Gastrocnemius medialis (tissue), 4 donors: ENCODE measurements around the gene ITGA5. TPM values are rescaled to one million over a fixed set of nuclear protein-coding genes. Genes with fewer than 3 reads are reported as not detected.

Experiments
- ATAC-seq, 2 donors: fragments of 150-250 bp; one replicate each; pipeline ENCODE4 v1.9.1; 2016
- DNase-seq, 2 donors: peaks; one replicate each; pipeline ENCODE4 v3.0.0-alpha.2; 2019
- H3K27ac ChIP-seq, 4 donors: fragments of 200-600 bp; sonication (generic); 1 replicate in 1 of 4; 2 replicates in 3 of 4; pipeline ENCODE4 v1.5.1; 2016 to 2018; ENCODE audit warnings: mild to moderate bottlenecking in 2 of 4, moderate library complexity in 1 of 4
- H3K27me3 ChIP-seq, 3 donors: fragments of 200-600 bp; sonication (generic) in 2 of 3; 1 replicate in 1 of 3; 2 replicates in 2 of 3; pipeline versions ENCODE4 v1.5.1 to v1.6.0; 2016 to 2019; ENCODE audit warnings: mild to moderate bottlenecking in 1 of 3, moderate library complexity in 1 of 3
- H3K36me3 ChIP-seq, 2 donors: fragments of 200-600 bp; sonication (generic) in 1 of 2; one replicate each; pipeline ENCODE4 v1.5.1; 2017 to 2018
- H3K4me1 ChIP-seq, 2 donors: fragments of 200-600 bp; sonication (generic) in 1 of 2; one replicate each; pipeline ENCODE4 v1.5.1; 2016 to 2017; ENCODE audit warnings: mild to moderate bottlenecking in 2 of 2
- H3K4me3 ChIP-seq, 4 donors: fragments of 200-600 bp; sonication (generic) in 3 of 4; 1 replicate in 1 of 4; 2 replicates in 3 of 4; pipeline ENCODE4 v1.5.1; 2016 to 2019; ENCODE audit warnings: mild to moderate bottlenecking in 2 of 4
- H3K9me3 ChIP-seq, 3 donors: fragments of 200-600 bp; sonication (generic) in 2 of 3; 1 replicate in 1 of 3; 2 replicates in 2 of 3; pipeline ENCODE4 v1.5.1; 2016 to 2019
- CTCF ChIP-seq, 5 experiments: fragments of 450-650 bp in 3 of 5; fragments of 200-600 bp in 2 of 5; sonication (generic) in 2 of 5; IDR thresholded peaks in 4 of 5; conservative IDR thresholded peaks in 1 of 5; 1 replicate in 4 of 5; 2 replicates in 1 of 5; pipeline ENCODE4 v1.5.1; 2016 to 2019; ENCODE audit warnings: antibody characterized with exemption in 5 of 5, mild to moderate bottlenecking in 3 of 5, moderate library complexity in 3 of 5
- POLR2A ChIP-seq, 2 donors: fragments of 450-650 bp; IDR thresholded peaks; one replicate each; pipeline ENCODE4 v1.6.1; 2017; ENCODE audit warnings: antibody characterized with exemption in 2 of 2, mild to moderate bottlenecking in 2 of 2, moderate library complexity in 2 of 2
- in situ Hi-C, 4 donors: fragments of 200-750 bp; cut with MboI; loops; one replicate each; pipeline versions ENCODE4 v1.15.0 to v1.8.0; 2017; ENCODE audit warnings: low sequenced_read_pairs in 4 of 4
- intact Hi-C: fragments of 100-400 bp; cut with DNase I; formaldehyde crosslinking; loops from one replicate; pipeline ENCODE4 v1.15.1; 2023; ENCODE audit warnings: low total_unique reads
- total RNA-seq, 4 donors: library from RNA; depleted of rRNA; stranded (reverse); fragments of >200 nt; gene quantifications; one replicate each; pipeline versions ENCODE4 v1.1.0 to v1.2.3, GENCODE V29; 2016

Gene ITGA5
- total RNA-seq, 4 donors from 2014 or later, result 26.5 to 34.1 (median 30.9) TPM

GRCh38 chr12:54352022-54352531 lies 67.0 kb downstream of the ITGA5 start:
- Histone ChIP-seq H3K36me3 (peaks cover 3 to 41% of the 10 kb centered on the region in 2 donors), H3K27ac (peak overlapping the region in 2 of 4 donors; percentile 17 to 47), H3K4me3 (peak overlapping the region; percentile 3 to 36 (median 24)), H3K27me3 (no peaks in the 10 kb centered on the region), H3K4me1 (peaks cover 21 to 22% of the 10 kb centered on the region in 2 donors), H3K9me3 (no peaks in the 10 kb centered on the region)
- intact Hi-C loops (loop anchor here (10.0 kb wide), 1 partner anchor 1373 kb away; the partner anchor contains the start of genes CD63 and RDH5), in situ Hi-C loops (loop anchor here (25.0 kb wide), 2 partner anchors 340 to 365 kb away; partner anchors contain the start of genes HOXC10 (in 2 of the 4), HOXC8 (in 2 of the 4) and HOXC9 (in 2 of the 4))
- ATAC-seq (peak; percentile 45 to 62), DNase-seq (peak in 1 of 2 donors; percentile 58)
- TF ChIP-seq CTCF (IDR thresholded peaks at IDR 0.05 in 4 of 5, conservative IDR thresholded peaks at IDR 0.05 in 1 of 5), result no peak
- TF ChIP-seq POLR2A (IDR thresholded peaks at IDR 0.05), result no peak

GRCh38 chr12:54351341-54351740 lies 67.7 kb downstream of the ITGA5 start:
- intact Hi-C loops (loop anchor here (10.0 kb wide), 1 partner anchor 1373 kb away; the partner anchor contains the start of genes CD63 and RDH5), in situ Hi-C loops (loop anchor here (25.0 kb wide), 2 partner anchors 339 to 364 kb away; partner anchors contain the start of genes HOXC10 (in 2 of the 4), HOXC8 (in 2 of the 4) and HOXC9 (in 2 of the 4))
- Histone ChIP-seq H3K27me3 (no peaks in the 10 kb centered on the region), H3K9me3 (no peaks in the 10 kb centered on the region), H3K4me1 (peaks cover 21 to 22% of the 10 kb centered on the region in 2 donors), H3K27ac (no peak overlapping the region), H3K4me3 (no peak overlapping the region), H3K36me3 (peaks cover 3 to 49% of the 10 kb centered on the region in 2 donors)
- TF ChIP-seq POLR2A (IDR thresholded peaks at IDR 0.05) (no peak), CTCF (IDR thresholded peaks at IDR 0.05 in 4 of 5, conservative IDR thresholded peaks at IDR 0.05 in 1 of 5) (no peak)
- ATAC-seq (no peak), DNase-seq (no peak)

- H3K27ac ChIP-seq, result no peak overlapping the region
These were observed 68.3 kb downstream of the ITGA5 start for GRCh38 chr12:54350743-54351142.

GRCh38 chr12:54349679-54350078 lies 69.4 kb downstream of the ITGA5 start:
- no peak overlapping the region for H3K27ac ChIP-seq
- intact Hi-C loops (loop anchor here (10.0 kb wide), 1 partner anchor 1375 kb away; the partner anchor contains the start of genes CD63 and RDH5), in situ Hi-C loops (loop anchor here (25.0 kb wide), 2 partner anchors 337 to 362 kb away; partner anchors contain the start of genes HOXC10 (in 2 of the 4), HOXC8 (in 2 of the 4) and HOXC9 (in 2 of the 4))
- no peak for TF ChIP-seq CTCF (IDR thresholded peaks at IDR 0.05 in 4 of 5, conservative IDR thresholded peaks at IDR 0.05 in 1 of 5)
- no peak for TF ChIP-seq POLR2A (IDR thresholded peaks at IDR 0.05)
- no peak overlapping the region for H3K4me3 ChIP-seq
- peaks cover 21 to 22% of the 10 kb centered on the region in 2 donors for H3K4me1 ChIP-seq
- H3K9me3 ChIP-seq, result no peaks in the 10 kb centered on the region
- ATAC-seq, result no peak
- DNase-seq, result no peak
- H3K27me3 ChIP-seq, result no peaks in the 10 kb centered on the region
- peaks cover 3 to 65% of the 10 kb centered on the region in 2 donors for H3K36me3 ChIP-seq

More at GRCh38 chr12:54350743-54351142, 68.3 kb downstream of the ITGA5 start:
- intact Hi-C loops, result loop anchor here (10.0 kb wide), 1 partner anchor 1374 kb away; the partner anchor contains the start of genes CD63 and RDH5
- TF ChIP-seq POLR2A (IDR thresholded peaks at IDR 0.05) (no peak), CTCF (IDR thresholded peaks at IDR 0.05 in 4 of 5, conservative IDR thresholded peaks at IDR 0.05 in 1 of 5) (no peak)
- Histone ChIP-seq H3K36me3 (peaks cover 3 to 55% of the 10 kb centered on the region in 2 donors), H3K27me3 (no peaks in the 10 kb centered on the region), H3K4me1 (peaks cover 21 to 22% of the 10 kb centered on the region in 2 donors), H3K4me3 (no peak overlapping the region), H3K9me3 (no peaks in the 10 kb centered on the region)
- no peak for DNase-seq
- ATAC-seq, result no peak
- in situ Hi-C loops, result loop anchor here (25.0 kb wide), 2 partner anchors 338 to 363 kb away; partner anchors contain the start of genes HOXC10 (in 2 of the 4), HOXC8 (in 2 of the 4) and HOXC9 (in 2 of the 4)
